Measurements from ENCODE around the gene SMAD1. TPM values are rescaled to one million over a fixed set of nuclear protein-coding genes. Genes with fewer than 3 reads are reported as not detected.

The SMAD1 gene
- total and polyA plus RNA-seq, 2 of the 4 experiments (the other 2 are of a cell fraction), result 11.6 to 17.6 TPM

- Histone ChIP-seq H3K4me3 (ENCODE audit: insufficient read depth, low read depth, low read length) (no peak overlapping the region), H3K79me1 (ENCODE audit: low read depth in 1 of 2, low read length in 2 of 2) (peaks cover 23 to 31% of the 10 kb centered on the region in 2 experiments), H3K4ac (ENCODE audit: low read depth, low read length) (no peak overlapping the region), H3K27ac (ENCODE audit: insufficient read depth, low read length) (no peak overlapping the region), H3K4me2 (ENCODE audit: low read depth, low read length) (no peak overlapping the region), H4K20me1 (ENCODE audit: insufficient read depth, low read length) (peaks cover 10% of the 10 kb centered on the region; the same call in 1 of the 2 replicates), H2BK20ac (ENCODE audit: low read depth, low read length) (no peak overlapping the region), H3K9ac (ENCODE audit: low read depth, low read length) (no peak overlapping the region), H2BK5ac (ENCODE audit: low read depth, low read length, poor library complexity, severe bottlenecking) (no peak overlapping the region), H4K8ac (ENCODE audit: low read depth in 2 of 2, low read length in 2 of 2) (no peak overlapping the region), H2AK5ac (ENCODE audit: low read depth, low read length) (no peak overlapping the region), H3K27me3 (ENCODE audit: control insufficient read depth, insufficient read depth, low read length) (no peaks in the 10 kb centered on the region), H2BK120ac (ENCODE audit: low read depth, low read length) (no peak overlapping the region), H2AFZ (replicated peaks; ENCODE audit: low read length, poor library complexity) (no peak overlapping the region), H3K9me3 (ENCODE audit: control insufficient read depth, insufficient read depth, low read length) (no peaks in the 10 kb centered on the region), H3K14ac (replicated peaks; ENCODE audit: low read depth, low read length) (no peak overlapping the region), H3K56ac (ENCODE audit: extremely low read depth, insufficient read depth, low read length) (no peak overlapping the region), H3K4me1 (ENCODE audit: control insufficient read depth, insufficient read depth, low read length) (peaks cover 2% of the 10 kb centered on the region; the same call in 1 of the 2 replicates), H4K5ac (ENCODE audit: low read depth, low read length) (no peak overlapping the region), H3K23ac (ENCODE audit: low read depth, low read length) (no peak overlapping the region), H2AK9ac (replicated peaks; ENCODE audit: low read depth, low read length, poor library complexity) (no peak overlapping the region), H3K9me1 (ENCODE audit: insufficient read depth, low read length) (peaks cover 3% of the 10 kb centered on the region; the same call in 1 of the 2 replicates), H3K36me3 (ENCODE audit: control insufficient read depth, insufficient read depth, low read length) (peaks cover 1% of the 10 kb centered on the region; the same call in 1 of the 2 replicates), H4K91ac (ENCODE audit: insufficient read depth, low read depth, low read length) (no peak overlapping the region), H2BK15ac (ENCODE audit: low read depth, low read length) (no peak overlapping the region), H3K18ac (ENCODE audit: low read depth, low read length) (no peak overlapping the region)
- WGBS, 2 experiments (ENCODE audit: extremely low coverage in 2 of 2, insufficient read length in 1 of 2), result no CpG with 5 or more reads among the region's 3 CpGs
- in situ Hi-C loops (cut with MboI; ENCODE audit: low sequenced_read_pairs), result loop anchor here (10.0 kb wide), 1 partner anchor 115 kb away; no protein-coding TSS in a partner anchor
- ATAC-seq (ENCODE audit: low read depth) (no peak), DNase-seq (no peak)
- dilution Hi-C loops (cut with HindIII; ENCODE audit: low sequenced_read_pairs, unreplicated experiment), result no loop called here
- no TSS peak for BruUV-seq (replicated peaks)
- intact Hi-C loops (cut with micrococcal nuclease), result loop anchor here (10.0 kb wide), 2 partner anchors 245 to 395 kb away; partner anchors contain the start of genes ABCE1 and ANAPC10
- no peak for TF ChIP-seq CEBPB (IDR thresholded peaks at IDR 0.05; ENCODE audit: low read depth, low read length)
- no peak for TF ChIP-seq NFE2L2 (IDR thresholded peaks at IDR 0.05; ENCODE audit: low read depth, low read length)
- TF ChIP-seq FOS (IDR thresholded peaks at IDR 0.05; ENCODE audit: low read depth, low read length), result no peak
- no peak for TF ChIP-seq MAZ (IDR thresholded peaks at IDR 0.05; ENCODE audit: borderline replicate concordance, low read depth, low read length)
- no peak for TF ChIP-seq CHD1 (IDR thresholded peaks at IDR 0.05; ENCODE audit: low read depth, low read length)
- no peak for TF ChIP-seq MAFK (IDR thresholded peaks at IDR 0.05; ENCODE audit: low read depth, low read length)
- no peak for TF ChIP-seq USF2 (IDR thresholded peaks at IDR 0.05; ENCODE audit: low read depth, low read length)
- TF ChIP-seq RFX5 (IDR thresholded peaks at IDR 0.05; ENCODE audit: low read depth, low read length), result no peak
- TF ChIP-seq SMC3 (IDR thresholded peaks at IDR 0.05; ENCODE audit: low read depth, low read length), result no peak
- TF ChIP-seq BHLHE40 (IDR thresholded peaks at IDR 0.05; ENCODE audit: low read depth, low read length), result no peak
- POLR2A ChIA-PET (ENCODE audit: unreplicated experiment), result no interaction called here
- CTCF ChIA-PET, result no interaction called here
Measured at GRCh38 chr4:145489556-145489955, 7.9 kb downstream of the SMAD1 start.
